ENCODE measurements around the gene UNC13D. TPM values are rescaled to one million over a fixed set of nuclear protein-coding genes. Genes with fewer than 3 reads are reported as not detected.
"Not testable (repeated sequence)": the region's sequence is repeated elsewhere in the genome, so short reads cannot be mapped to it uniquely, and the experiment has no call there.

The UNC13D gene
- 3.7 TPM for polyA plus RNA-seq (2013, experiment 1 of 2)
- 4.8 TPM for polyA plus RNA-seq (2013, experiment 2 of 2)

DNA sequence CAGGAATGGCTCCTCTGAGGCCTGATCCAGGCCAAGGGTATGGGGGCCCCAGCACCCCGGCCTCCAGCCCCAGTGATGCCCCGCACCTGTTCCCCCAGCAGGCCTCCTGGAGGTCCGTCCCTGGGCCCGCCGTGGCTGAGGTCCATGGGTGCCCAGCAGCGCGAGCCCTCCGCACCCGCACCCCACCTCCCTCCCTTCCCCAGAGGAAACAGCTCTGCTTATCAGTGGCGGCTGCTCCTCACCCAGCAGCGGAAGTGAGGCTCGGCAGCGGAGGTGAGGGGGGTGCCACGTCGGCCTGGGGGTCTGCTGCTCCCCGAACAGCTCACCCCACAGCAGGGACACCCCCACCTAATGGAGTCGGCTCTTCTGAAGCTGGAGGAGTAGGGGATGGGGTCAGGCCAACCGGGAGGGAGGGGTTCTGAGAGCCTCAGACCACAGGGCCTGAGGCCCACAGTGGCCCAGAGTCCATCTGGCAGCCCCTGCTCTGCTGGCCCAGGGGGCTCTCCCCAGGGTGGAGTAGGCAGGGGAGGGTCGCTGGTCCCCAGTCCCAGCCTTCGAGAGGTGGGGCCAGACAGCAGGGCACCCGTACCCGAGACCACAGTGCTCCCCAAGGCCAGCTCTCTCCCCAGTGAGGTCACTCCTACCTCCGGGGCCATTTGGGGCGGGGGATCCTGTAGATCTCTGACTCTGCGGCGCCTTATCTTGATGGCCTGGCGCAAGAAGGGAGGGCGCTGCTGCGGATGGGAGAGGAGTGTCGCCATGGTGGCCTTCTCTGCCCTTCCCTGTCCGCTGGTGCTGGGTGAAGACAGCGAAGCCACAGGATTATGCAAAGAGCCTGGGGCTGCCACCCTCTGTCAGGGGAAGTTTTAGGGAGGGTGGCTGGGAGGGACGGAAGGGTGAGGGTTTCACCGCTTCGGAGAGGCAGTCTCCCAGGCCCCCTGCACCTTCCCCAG is at the start of gene UNC13D:
UNC13D (minus strand) TSS at position 828 of the 953 bp plus-strand sequence; CDS start at position 761, 67 bp downstream.
- peaks cover 24% of the 10 kb centered on the region for H3K36me3 ChIP-seq (ENCODE audit: insufficient read depth, low read length)
- peak within 1 kb of the TSS; percentile 54; the same call in 1 of the 2 replicates for H3K27ac ChIP-seq (ENCODE audit: low read depth, low read length)
- H3K9ac ChIP-seq (ENCODE audit: low read depth, low read length): no peak within 1 kb of the TSS
- no peaks in the 10 kb centered on the region for H3K9me3 ChIP-seq (ENCODE audit: insufficient read depth, low read depth, low read length)
- no peak within 1 kb of the TSS for H3K4me3 ChIP-seq (ENCODE audit: low read length)
- H3K27me3 ChIP-seq (ENCODE audit: insufficient read depth, low read length): no peaks in the 10 kb centered on the region
- H3K4me1 ChIP-seq (ENCODE audit: insufficient read depth, low read length): no peaks in the 10 kb centered on the region
- 88% methylated on average over 33 of the region's 35 CpGs for WGBS

- H3K9ac ChIP-seq (ENCODE audit: low read depth, low read length): no peak overlapping the region
- no peak overlapping the region for H3K27ac ChIP-seq (ENCODE audit: low read depth, low read length)
- H3K9me3 ChIP-seq (ENCODE audit: insufficient read depth, low read depth, low read length): no peaks in the 10 kb centered on the region
- peaks cover 17% of the 10 kb centered on the region; the same call in 1 of the 2 replicates for H3K4me1 ChIP-seq (ENCODE audit: insufficient read depth, low read length)
- no peak overlapping the region for H3K4me3 ChIP-seq (ENCODE audit: low read length)
- peaks cover 36% of the 10 kb centered on the region for H3K36me3 ChIP-seq (ENCODE audit: insufficient read depth, low read length)
- H3K27me3 ChIP-seq (ENCODE audit: insufficient read depth, low read length): no peaks in the 10 kb centered on the region
- 94% methylated on average over 18 of the region's 18 CpGs for WGBS
Measured at GRCh38 chr17:75893305-75894048, 49.3 kb upstream of the UNC13D start.

DNA sequence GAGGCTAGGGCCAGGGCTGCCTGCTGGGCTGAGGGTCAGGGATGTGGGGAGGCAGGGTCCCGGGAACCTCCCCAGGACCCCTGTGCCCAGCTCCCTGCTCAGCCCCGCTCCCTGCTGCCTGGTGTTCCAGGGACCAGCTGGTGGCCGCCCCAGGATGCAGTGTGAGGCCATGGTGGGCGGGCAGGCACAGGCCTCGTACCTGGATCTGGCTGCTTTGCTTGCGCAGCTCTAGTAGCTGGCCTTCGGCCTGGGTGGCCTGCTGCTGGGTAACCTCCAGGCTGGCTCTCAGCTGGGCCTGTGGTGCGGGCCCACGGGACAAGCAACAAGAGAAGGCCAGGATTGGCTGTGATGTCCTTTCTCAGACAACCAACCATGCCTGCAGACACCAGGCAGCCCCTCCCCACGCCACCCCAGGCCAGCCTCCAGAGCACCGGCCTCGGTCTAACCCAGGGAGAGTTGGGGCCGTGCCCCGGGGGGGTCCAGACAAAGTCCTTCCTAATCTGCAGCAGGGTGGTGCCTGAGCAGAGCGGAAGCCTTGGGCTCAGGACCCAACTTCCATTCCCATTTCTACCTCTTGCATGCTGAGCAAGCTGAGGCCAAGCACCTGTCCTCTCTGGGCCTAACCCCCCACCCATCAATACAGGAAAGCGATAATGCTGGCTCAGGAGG is 48.5 kb upstream of the UNC13D start:
- WGBS: 88% methylated on average over 16 of the region's 16 CpGs
- Histone ChIP-seq H3K9me3 (ENCODE audit: insufficient read depth, low read depth, low read length) (no peaks in the 10 kb centered on the region), H3K4me3 (ENCODE audit: low read length) (no peak overlapping the region), H3K4me1 (ENCODE audit: insufficient read depth, low read length) (peaks cover 17% of the 10 kb centered on the region; the same call in 1 of the 2 replicates), H3K27me3 (ENCODE audit: insufficient read depth, low read length) (no peaks in the 10 kb centered on the region), H3K36me3 (ENCODE audit: insufficient read depth, low read length) (peaks cover 36% of the 10 kb centered on the region), H3K27ac (ENCODE audit: low read depth, low read length) (no peak overlapping the region), H3K9ac (ENCODE audit: low read depth, low read length) (no peak overlapping the region)

DNA sequence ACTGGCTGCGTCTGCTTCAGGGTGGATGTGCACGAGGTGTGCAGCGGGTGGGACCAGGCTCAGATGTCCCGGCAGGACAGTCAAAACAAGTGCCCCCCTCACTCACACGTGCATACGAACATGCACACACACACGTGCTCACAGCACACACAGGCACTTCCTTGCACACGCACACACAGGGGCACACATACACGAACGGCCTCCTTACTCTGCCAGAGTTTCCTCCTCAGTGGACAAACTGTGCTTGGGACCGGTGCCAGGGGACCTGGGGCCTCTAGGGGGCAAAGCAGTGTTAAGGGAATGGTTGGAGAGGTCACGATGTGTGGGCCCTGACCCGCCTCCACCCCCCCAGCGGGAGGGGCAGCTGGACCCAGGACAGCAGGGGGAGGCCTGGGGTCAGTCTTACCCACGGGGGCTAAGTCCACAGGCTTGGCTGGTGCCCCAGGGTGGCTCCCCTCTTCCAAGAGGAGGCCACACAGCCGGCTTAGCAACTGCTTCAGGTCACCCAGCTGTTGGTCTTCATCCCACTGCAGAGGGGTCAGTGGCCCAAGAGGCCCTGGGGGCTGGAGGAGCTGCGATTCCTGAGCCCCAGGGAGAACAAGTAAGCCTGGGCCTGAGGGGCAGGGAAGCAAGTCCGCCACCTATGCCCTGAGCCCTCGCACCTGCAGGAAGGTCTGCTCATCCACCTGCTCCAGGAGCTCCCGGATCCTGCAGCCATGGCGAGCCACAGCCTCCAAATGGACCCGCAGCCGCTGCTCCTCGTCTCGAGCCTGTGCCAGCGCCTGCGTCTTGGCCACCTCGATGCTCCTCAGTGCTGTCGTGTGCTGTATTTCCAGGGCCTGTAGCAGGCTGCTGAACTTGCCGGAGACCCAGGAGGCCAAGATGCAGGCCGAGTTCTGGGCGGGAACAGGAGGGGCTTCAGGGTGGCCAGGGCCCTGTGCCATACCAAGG is 47.7 kb upstream of the UNC13D start:
- H3K27ac ChIP-seq (ENCODE audit: low read depth, low read length): no peak overlapping the region
- H3K27me3 ChIP-seq (ENCODE audit: insufficient read depth, low read length): no peaks in the 10 kb centered on the region
- H3K4me3 ChIP-seq (ENCODE audit: low read length): no peak overlapping the region
- no peak overlapping the region for H3K9ac ChIP-seq (ENCODE audit: low read depth, low read length)
- H3K36me3 ChIP-seq (ENCODE audit: insufficient read depth, low read length): peaks cover 36% of the 10 kb centered on the region
- peaks cover 11% of the 10 kb centered on the region; the same call in 1 of the 2 replicates for H3K4me1 ChIP-seq (ENCODE audit: insufficient read depth, low read length)
- 92% methylated on average over 32 of the region's 32 CpGs for WGBS
- no peaks in the 10 kb centered on the region for H3K9me3 ChIP-seq (ENCODE audit: insufficient read depth, low read depth, low read length)

DNA sequence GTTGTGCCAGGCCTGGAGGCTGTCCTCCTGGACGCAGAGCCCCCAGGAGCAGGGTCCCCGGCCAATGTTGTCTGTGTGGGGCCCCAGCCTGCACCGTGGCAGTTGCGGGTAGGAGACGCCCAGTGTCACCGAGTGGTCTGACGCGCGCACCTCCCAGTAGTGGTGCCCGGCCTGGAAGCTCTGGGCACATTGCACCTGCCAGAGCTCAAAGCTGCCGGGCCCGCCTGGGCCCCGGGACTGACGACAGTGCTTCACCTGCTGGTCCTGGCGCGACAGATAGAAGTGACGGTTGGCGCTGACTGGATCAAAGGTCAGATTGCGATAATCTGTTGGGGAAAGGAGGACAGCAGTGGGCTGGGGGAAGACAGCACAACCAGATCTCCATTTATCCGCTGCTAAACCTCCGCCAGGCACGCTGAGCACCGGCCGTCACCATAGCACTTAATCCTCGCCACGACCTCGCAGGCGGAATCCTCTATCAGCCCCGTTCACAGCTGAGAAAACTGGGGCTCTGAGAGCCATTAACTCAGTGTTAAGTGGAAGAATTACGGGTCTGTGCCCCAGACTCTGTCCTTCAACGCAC is 46.9 kb upstream of the UNC13D start:
- H3K27ac ChIP-seq (ENCODE audit: low read depth, low read length): no peak overlapping the region
- peaks cover 36% of the 10 kb centered on the region for H3K36me3 ChIP-seq (ENCODE audit: insufficient read depth, low read length)
- H3K4me1 ChIP-seq (ENCODE audit: insufficient read depth, low read length): peaks cover 11% of the 10 kb centered on the region; the same call in 1 of the 2 replicates
- H3K4me3 ChIP-seq (ENCODE audit: low read length): no peak overlapping the region
- H3K9me3 ChIP-seq (ENCODE audit: insufficient read depth, low read depth, low read length): no peaks in the 10 kb centered on the region
- 97% methylated on average over 31 of the region's 31 CpGs for WGBS
- H3K27me3 ChIP-seq (ENCODE audit: insufficient read depth, low read length): no peaks in the 10 kb centered on the region
- H3K9ac ChIP-seq (ENCODE audit: low read depth, low read length): no peak overlapping the region

DNA sequence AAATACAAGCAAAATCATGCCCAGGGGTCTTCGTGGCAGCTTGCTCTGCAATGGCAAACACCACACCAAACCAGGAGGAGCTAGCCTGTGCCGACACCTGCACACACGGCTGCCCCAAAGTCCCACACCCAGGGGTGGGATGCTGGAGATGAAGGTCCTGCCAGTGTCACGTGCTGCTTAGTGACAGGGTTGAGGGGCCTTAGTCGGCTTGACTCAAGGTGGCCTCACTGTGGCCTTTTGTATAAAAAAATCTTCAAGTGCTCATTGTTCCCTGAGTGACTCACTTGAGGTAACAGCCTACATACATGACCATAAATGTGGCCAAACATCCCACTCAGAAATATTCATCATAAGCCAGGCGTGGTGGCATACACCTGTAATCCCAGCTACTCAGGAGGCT is 45.2 kb upstream of the UNC13D start:
- WGBS: 91% methylated on average over 6 of the region's 6 CpGs
- no peak overlapping the region for H3K4me3 ChIP-seq (ENCODE audit: low read length)

GRCh38 chr17:75888484-75888883 is 44.3 kb upstream of the UNC13D start:
- Histone ChIP-seq H3K4me3 (ENCODE audit: low read length) (no peak overlapping the region), H3K9me3 (ENCODE audit: insufficient read depth, low read depth, low read length) (no peaks in the 10 kb centered on the region), H3K4me1 (ENCODE audit: insufficient read depth, low read length) (no peaks in the 10 kb centered on the region), H3K36me3 (ENCODE audit: insufficient read depth, low read length) (peaks cover 36% of the 10 kb centered on the region), H3K9ac (ENCODE audit: low read depth, low read length) (no peak overlapping the region), H3K27me3 (ENCODE audit: insufficient read depth, low read length) (no peaks in the 10 kb centered on the region), H3K27ac (ENCODE audit: low read depth, low read length) (no peak overlapping the region)
- 92% methylated on average over 4 of the region's 6 CpGs for WGBS

More for the DNA sequence above, 45.2 kb upstream of the UNC13D start:
- no peak overlapping the region for H3K27ac ChIP-seq (ENCODE audit: low read depth, low read length)
- H3K36me3 ChIP-seq (ENCODE audit: insufficient read depth, low read length): peaks cover 36% of the 10 kb centered on the region
- no peak overlapping the region for H3K9ac ChIP-seq (ENCODE audit: low read depth, low read length)
- no peaks in the 10 kb centered on the region for H3K9me3 ChIP-seq (ENCODE audit: insufficient read depth, low read depth, low read length)
- no peaks in the 10 kb centered on the region for H3K4me1 ChIP-seq (ENCODE audit: insufficient read depth, low read length)
- no peaks in the 10 kb centered on the region for H3K27me3 ChIP-seq (ENCODE audit: insufficient read depth, low read length)

- H3K4me1 ChIP-seq (ENCODE audit: insufficient read depth, low read length); H3K27ac ChIP-seq (ENCODE audit: low read depth, low read length); H3K27me3 ChIP-seq (ENCODE audit: insufficient read depth, low read length); H3K9me3 ChIP-seq (ENCODE audit: insufficient read depth, low read depth, low read length); H3K9ac ChIP-seq (ENCODE audit: low read depth, low read length); H3K4me3 ChIP-seq (ENCODE audit: low read length): not testable (repeated sequence)
- WGBS: 89% methylated on average over 9 of the region's 9 CpGs
- peaks cover 16% of the 10 kb centered on the region for H3K36me3 ChIP-seq (ENCODE audit: insufficient read depth, low read length)
Measured at GRCh38 chr17:75885860-75886259, 41.7 kb upstream of the UNC13D start.

DNA sequence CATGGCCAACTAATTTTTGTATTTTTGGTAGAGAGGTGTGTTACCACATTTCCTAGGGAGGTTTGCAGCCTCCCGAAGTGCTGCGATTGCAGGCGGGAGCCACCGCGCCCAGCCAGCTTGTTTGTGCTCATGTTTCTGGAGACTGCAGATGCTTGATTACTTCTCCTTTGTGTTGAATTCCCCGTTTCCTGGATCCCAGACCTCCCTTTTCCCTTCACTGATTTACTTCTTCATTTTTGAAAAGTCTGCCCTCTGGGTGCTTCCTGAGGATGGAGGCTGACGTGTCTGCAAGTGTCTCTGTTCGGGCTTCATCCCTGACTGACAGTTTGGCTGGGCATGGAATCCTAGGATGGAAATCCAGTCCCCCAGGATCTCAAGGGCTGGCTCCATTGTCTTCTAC is 41.2 kb upstream of the UNC13D start:
- Histone ChIP-seq H3K4me3 (ENCODE audit: low read length) (no peak overlapping the region), H3K27me3 (ENCODE audit: insufficient read depth, low read length) (no peaks in the 10 kb centered on the region; the same call in 1 of the 2 replicates), H3K9ac (ENCODE audit: low read depth, low read length) (no peak overlapping the region), H3K27ac (ENCODE audit: low read depth, low read length) (no peak overlapping the region), H3K4me1 (ENCODE audit: insufficient read depth, low read length) (no peaks in the 10 kb centered on the region), H3K36me3 (ENCODE audit: insufficient read depth, low read length) (peaks cover 11% of the 10 kb centered on the region), H3K9me3 (ENCODE audit: insufficient read depth, low read depth, low read length) (no peaks in the 10 kb centered on the region)
- WGBS: 94% methylated on average over 8 of the region's 8 CpGs
